Natural killer cell treated with Interleukin-12 subunit alpha and Interleukin-12 subunit beta and Interleukin-15 and Interleukin-18, amount 100 ng/mL, for 72 hours (primary cell): ENCODE results near the gene ATPAF2. TPM values are rescaled to one million over a fixed set of nuclear protein-coding genes. Genes with fewer than 3 reads are reported as not detected.
"Not testable (repeated sequence)": the region's sequence is repeated elsewhere in the genome, so short reads cannot be mapped to it uniquely, and the experiment has no call there.

ENCODE experiments used
- ATAC-seq, 2 donors: fragments of 150-1000 bp; cut with Tn5 transposase in 1 of 2; sonication (Bioruptor Pico), chemical (Tn5 transposase) in 1 of 2; 2 replicates each; pipeline ENCODE4 v1.10.0; 2021
- DNase-seq: peaks from one replicate; pipeline ENCODE4 v3.0.0; 2022; ENCODE audit warnings: low spot score
- H3K27ac Mint-ChIP-seq, 2 donors: 1 replicate in 1 of 2; 2 replicates in 1 of 2; pipeline ENCODE4 v1.8.0; 2022; ENCODE audit warnings: mixed read lengths in 2 of 2, mild to moderate bottlenecking in 1 of 2, moderate library complexity in 1 of 2
- H3K27me3 Mint-ChIP-seq, 2 donors: 1 replicate in 1 of 2; 2 replicates in 1 of 2; pipeline ENCODE4 v1.8.0; 2022; ENCODE audit warnings: mixed read lengths in 2 of 2
- H3K36me3 Mint-ChIP-seq: one replicate; pipeline ENCODE4 v1.8.0; 2022; ENCODE audit warnings: mixed read lengths
- H3K4me1 Mint-ChIP-seq, 2 donors: 1 replicate in 1 of 2; 2 replicates in 1 of 2; pipeline ENCODE4 v1.8.0; 2022; ENCODE audit warnings: low read depth in 2 of 2, mixed read lengths in 2 of 2, mild to moderate bottlenecking in 1 of 2
- H3K4me3 Mint-ChIP-seq: one replicate; pipeline ENCODE4 v1.8.0; 2022; ENCODE audit warnings: mixed read lengths
- H3K9me3 Mint-ChIP-seq: 2 replicates; pipeline ENCODE4 v1.8.0; 2022; ENCODE audit warnings: mixed read lengths
- total RNA-seq, 2 donors: library from RNA; stranded (reverse); gene quantifications; one replicate each; pipeline ENCODE4 v1.2.3, GENCODE V29; 2022

The ATPAF2 gene
- total RNA-seq, 2 donors from 2014 or later = 40.1 to 52.1 TPM

- Mint-ChIP-seq H3K4me3 (no peak overlapping the region), H3K36me3 (no peaks in the 10 kb centered on the region), H3K4me1 (no peaks in the 10 kb centered on the region)
Measured at GRCh38 chr17:18014006-18014405, 25.0 kb downstream of the ATPAF2 start.

GRCh38 chr17:18011286-18011685 lies 27.7 kb downstream of the ATPAF2 start:
- DNase-seq = no peak
- ATAC-seq = no peak
- peaks cover 4% of the 10 kb centered on the region for H3K36me3 Mint-ChIP-seq
- H3K27ac Mint-ChIP-seq = no peak overlapping the region
- no peaks in the 10 kb centered on the region for H3K27me3 Mint-ChIP-seq
- no peak overlapping the region for H3K4me3 Mint-ChIP-seq
- H3K9me3 Mint-ChIP-seq = no peaks in the 10 kb centered on the region
- H3K4me1 Mint-ChIP-seq = peaks cover 0 to 3% of the 10 kb centered on the region in 2 donors

More at GRCh38 chr17:18014006-18014405, 25.0 kb downstream of the ATPAF2 start:
- DNase-seq = no peak
- no peak for ATAC-seq
- H3K27ac Mint-ChIP-seq = no peak overlapping the region
- H3K9me3 Mint-ChIP-seq = no peaks in the 10 kb centered on the region
- no peaks in the 10 kb centered on the region for H3K27me3 Mint-ChIP-seq

- no peak for DNase-seq
- Mint-ChIP-seq H3K36me3 (peaks cover 4% of the 10 kb centered on the region), H3K27ac (no peak overlapping the region), H3K9me3 (no peaks in the 10 kb centered on the region), H3K27me3 (no peaks in the 10 kb centered on the region), H3K4me3 (no peak overlapping the region), H3K4me1 (peaks cover 0 to 3% of the 10 kb centered on the region in 2 donors)
- no peak for ATAC-seq
Measured at GRCh38 chr17:18009609-18010420, 29.2 kb downstream of the ATPAF2 start.

GRCh38 chr17:18008496-18009268 lies 30.3 kb downstream of the ATPAF2 start:
- Mint-ChIP-seq H3K9me3 (no peaks in the 10 kb centered on the region), H3K4me1 (peaks cover 0 to 3% of the 10 kb centered on the region in 2 donors), H3K27ac (no peak overlapping the region), H3K27me3 (no peaks in the 10 kb centered on the region), H3K36me3 (peaks cover 4% of the 10 kb centered on the region), H3K4me3 (no peak overlapping the region)
- no peak for ATAC-seq
- no peak for DNase-seq

DNA sequence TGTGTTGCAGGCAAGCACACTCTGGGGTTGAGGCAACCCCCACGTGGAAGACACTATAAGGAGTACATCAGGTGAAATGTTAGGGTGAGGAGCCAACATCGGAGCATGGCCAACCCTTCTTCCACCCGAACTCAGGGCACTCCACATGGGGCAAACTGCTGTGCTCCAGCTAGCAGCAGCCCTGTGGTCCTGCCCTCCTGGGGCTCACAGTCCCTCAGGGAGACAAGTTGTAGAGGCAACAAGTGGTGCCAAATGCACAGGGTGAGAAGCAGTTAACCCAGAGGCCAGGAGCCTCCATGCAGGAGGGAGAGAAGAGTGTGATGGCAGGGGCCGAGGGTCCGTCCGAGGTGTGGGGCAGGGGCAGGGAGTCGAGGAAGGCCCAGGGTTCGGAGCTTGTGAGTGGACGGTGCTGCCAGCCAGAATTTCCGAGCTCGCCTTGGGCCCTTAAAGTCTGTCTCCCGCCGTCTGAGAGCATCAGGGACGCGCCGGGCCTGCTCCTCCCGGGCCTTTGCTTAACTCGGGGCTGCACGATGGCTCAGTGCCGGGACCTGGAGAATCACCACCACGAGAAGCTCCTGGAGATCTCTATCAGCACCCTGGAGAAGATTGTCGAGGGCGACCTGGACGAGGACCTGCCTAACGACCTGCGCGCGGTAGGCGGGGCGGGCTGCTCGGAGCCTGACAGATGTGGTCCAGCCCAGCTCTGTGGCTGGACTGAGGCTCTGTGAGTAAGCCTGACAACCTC lies 32.3 kb downstream of the ATPAF2 start:
- DNase-seq = no peak
- H3K27ac Mint-ChIP-seq = no peak overlapping the region
- peaks cover 0 to 3% of the 10 kb centered on the region in 2 donors for H3K4me1 Mint-ChIP-seq
- H3K4me3 Mint-ChIP-seq = no peak overlapping the region
- H3K9me3 Mint-ChIP-seq = no peaks in the 10 kb centered on the region
- peaks cover 4% of the 10 kb centered on the region for H3K36me3 Mint-ChIP-seq
- ATAC-seq = no peak
- no peaks in the 10 kb centered on the region for H3K27me3 Mint-ChIP-seq

GRCh38 chr17:18005496-18005895 lies 33.5 kb downstream of the ATPAF2 start:
- DNase-seq = no peak
- no peaks in the 10 kb centered on the region for H3K9me3 Mint-ChIP-seq
- H3K27ac Mint-ChIP-seq = no peak overlapping the region
- H3K36me3 Mint-ChIP-seq = peaks cover 4% of the 10 kb centered on the region
- no peak for ATAC-seq
- no peaks in the 10 kb centered on the region for H3K27me3 Mint-ChIP-seq
- no peak overlapping the region for H3K4me3 Mint-ChIP-seq
- peaks cover 0 to 3% of the 10 kb centered on the region in 2 donors for H3K4me1 Mint-ChIP-seq

- Mint-ChIP-seq H3K4me3 (no peak overlapping the region), H3K36me3 (peaks cover 4% of the 10 kb centered on the region), H3K27ac (no peak overlapping the region), H3K9me3 (no peaks in the 10 kb centered on the region), H3K27me3 (no peaks in the 10 kb centered on the region), H3K4me1 (peaks cover 0 to 3% of the 10 kb centered on the region in 2 donors)
- ATAC-seq = no peak
- DNase-seq = no peak
Measured at GRCh38 chr17:18004884-18005305, 34.1 kb downstream of the ATPAF2 start.

DNA sequence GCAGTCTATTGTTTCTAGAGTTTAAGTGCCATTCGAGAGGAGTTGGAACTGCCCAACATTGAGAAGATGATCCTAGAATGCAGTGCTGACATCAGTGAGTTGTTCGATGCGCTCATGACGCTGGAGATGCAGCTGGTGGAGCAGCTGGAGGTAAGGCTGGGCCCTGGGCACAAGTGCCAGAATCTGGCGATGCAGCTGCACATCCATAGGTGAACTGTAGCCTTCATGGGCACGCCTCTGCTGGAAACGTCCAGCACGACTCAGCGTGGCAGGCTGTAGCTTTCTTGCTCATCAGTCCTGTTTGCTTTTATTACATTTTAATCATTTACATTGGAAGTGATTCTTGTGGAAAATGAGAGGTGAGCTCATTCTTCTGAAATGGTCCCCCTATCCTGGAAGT lies 34.6 kb downstream of the ATPAF2 start:
- no peak for DNase-seq
- no peaks in the 10 kb centered on the region for H3K27me3 Mint-ChIP-seq
- no peak for ATAC-seq
- peaks cover 0 to 3% of the 10 kb centered on the region in 2 donors for H3K4me1 Mint-ChIP-seq
- H3K27ac Mint-ChIP-seq = no peak overlapping the region
- peaks cover 4% of the 10 kb centered on the region for H3K36me3 Mint-ChIP-seq
- no peaks in the 10 kb centered on the region for H3K9me3 Mint-ChIP-seq
- H3K4me3 Mint-ChIP-seq = no peak overlapping the region

DNA sequence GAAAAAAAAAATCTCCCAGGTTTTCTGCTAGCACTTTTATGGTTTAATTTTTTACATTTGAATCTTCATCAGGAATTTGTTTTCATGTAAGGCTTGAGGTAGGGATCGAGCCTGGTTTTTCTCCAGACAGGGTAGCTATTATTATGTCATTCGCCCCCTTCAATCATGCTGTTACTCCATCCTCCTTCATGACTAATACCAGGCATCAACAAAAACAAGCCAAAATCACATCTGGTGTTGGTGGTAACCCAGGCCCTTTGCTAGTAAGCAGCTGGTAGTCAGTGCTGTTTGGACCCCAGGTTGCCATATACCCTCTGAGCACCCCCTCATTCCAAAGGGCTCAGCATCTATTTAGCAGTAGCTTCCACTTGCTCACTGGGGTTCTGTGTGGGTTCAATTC lies 36.8 kb downstream of the ATPAF2 start:
- Mint-ChIP-seq H3K9me3 (no peaks in the 10 kb centered on the region), H3K27me3 (no peaks in the 10 kb centered on the region), H3K4me1 (peaks cover 0 to 3% of the 10 kb centered on the region in 2 donors), H3K4me3 (no peak overlapping the region), H3K27ac (no peak overlapping the region), H3K36me3 (no peaks in the 10 kb centered on the region)
- ATAC-seq (no peak), DNase-seq (no peak)

- H3K4me1 Mint-ChIP-seq = no peaks in the 10 kb centered on the region
- DNase-seq = no peak
- H3K4me3 Mint-ChIP-seq = no peak overlapping the region
- H3K36me3 Mint-ChIP-seq = no peaks in the 10 kb centered on the region
- ATAC-seq = no peak
- no peaks in the 10 kb centered on the region for H3K27me3 Mint-ChIP-seq
- H3K9me3 Mint-ChIP-seq = no peaks in the 10 kb centered on the region
- H3K27ac Mint-ChIP-seq = no peak overlapping the region
Measured at GRCh38 chr17:18000030-18000408, 38.9 kb downstream of the ATPAF2 start.

- no peaks in the 10 kb centered on the region for H3K9me3 Mint-ChIP-seq
- no peak overlapping the region for H3K4me3 Mint-ChIP-seq
- H3K27ac Mint-ChIP-seq = no peak overlapping the region
- no peaks in the 10 kb centered on the region for H3K4me1 Mint-ChIP-seq
- H3K27me3 Mint-ChIP-seq = no peaks in the 10 kb centered on the region
- H3K36me3 Mint-ChIP-seq = no peaks in the 10 kb centered on the region
- ATAC-seq (no peak), DNase-seq (no peak)
Measured at GRCh38 chr17:17999364-18000029, 39.5 kb downstream of the ATPAF2 start.

GRCh38 chr17:17998934-17999333 lies 40.0 kb downstream of the ATPAF2 start:
- H3K27ac Mint-ChIP-seq = no peak overlapping the region
- H3K4me3 Mint-ChIP-seq = no peak overlapping the region
- no peaks in the 10 kb centered on the region for H3K27me3 Mint-ChIP-seq
- H3K9me3 Mint-ChIP-seq = no peaks in the 10 kb centered on the region
- no peak for DNase-seq
- no peak for ATAC-seq
- H3K4me1 Mint-ChIP-seq = no peaks in the 10 kb centered on the region
- H3K36me3 Mint-ChIP-seq = no peaks in the 10 kb centered on the region

DNA sequence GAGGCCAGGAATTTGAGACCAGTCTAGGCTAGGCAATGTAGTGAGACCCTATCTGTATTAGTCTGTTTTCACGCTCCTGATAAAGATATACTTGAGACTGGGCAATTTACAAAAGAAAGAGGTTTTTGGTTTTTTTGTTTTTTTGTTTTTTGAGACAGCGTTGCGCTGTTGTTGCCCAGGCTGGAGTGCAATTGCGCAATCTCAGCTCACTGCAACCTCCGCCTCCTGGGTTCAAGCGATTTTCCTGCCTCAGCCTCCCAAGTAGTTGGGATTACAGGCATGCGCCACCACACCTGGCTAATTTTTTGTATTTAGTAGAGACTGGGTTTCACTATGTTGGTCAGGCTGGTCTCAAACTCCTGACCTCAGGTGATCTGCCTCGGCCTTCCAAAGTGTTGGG lies 43.1 kb downstream of the ATPAF2 start:
- H3K4me1 Mint-ChIP-seq, ATAC-seq, H3K9me3 Mint-ChIP-seq, DNase-seq, H3K4me3 Mint-ChIP-seq, H3K27ac Mint-ChIP-seq, H3K27me3 Mint-ChIP-seq, H3K36me3 Mint-ChIP-seq: not testable (repeated sequence)
